Prostate gland (tissue), 2 donors: ENCODE data around the gene CRBN.

Experiments used
- POLR2AphosphoS5 ChIP-seq: sonication (generic); formaldehyde crosslinking; IDR thresholded peaks from one replicate; pipeline ENCODE4 v1.6.1; 2017; ENCODE audit warnings: antibody characterized with exemption
- TF ChIP-seq, protein P1 (sequence below), 4 experiments: fragments of 200-600 bp in 2 of 4; fragments of 450-650 bp in 2 of 4; sonication (generic) in 2 of 4; IDR thresholded peaks; 1 replicate in 3 of 4; 2 replicates in 1 of 4; pipeline ENCODE4 v1.5.1; 2016 to 2019; ENCODE audit warnings: antibody characterized with exemption in 4 of 4, mild to moderate bottlenecking in 2 of 4, moderate library complexity in 2 of 4

DNA sequence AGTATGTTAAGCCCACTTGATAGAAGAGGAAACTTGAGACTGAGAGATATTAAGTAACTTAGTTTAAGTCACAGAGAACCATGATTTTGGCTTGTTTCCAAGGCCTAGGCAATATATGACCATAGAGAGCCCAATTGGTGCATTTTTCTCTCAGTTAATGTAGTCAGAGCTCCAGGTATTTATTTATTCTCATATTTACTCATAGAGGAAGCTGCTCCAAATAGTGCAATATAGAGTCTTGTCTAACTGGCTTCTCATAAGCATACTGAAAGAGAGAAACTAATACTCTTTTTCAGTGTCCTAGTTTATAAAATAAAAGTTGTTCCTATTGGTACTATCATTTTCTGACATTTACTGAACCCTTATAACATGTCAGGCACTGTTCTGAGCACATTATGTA, 37.6 kb downstream of the CRBN start:
- TF ChIP-seq POLR2AphosphoS5, result no peak
- TF ChIP-seq, protein P1, sequence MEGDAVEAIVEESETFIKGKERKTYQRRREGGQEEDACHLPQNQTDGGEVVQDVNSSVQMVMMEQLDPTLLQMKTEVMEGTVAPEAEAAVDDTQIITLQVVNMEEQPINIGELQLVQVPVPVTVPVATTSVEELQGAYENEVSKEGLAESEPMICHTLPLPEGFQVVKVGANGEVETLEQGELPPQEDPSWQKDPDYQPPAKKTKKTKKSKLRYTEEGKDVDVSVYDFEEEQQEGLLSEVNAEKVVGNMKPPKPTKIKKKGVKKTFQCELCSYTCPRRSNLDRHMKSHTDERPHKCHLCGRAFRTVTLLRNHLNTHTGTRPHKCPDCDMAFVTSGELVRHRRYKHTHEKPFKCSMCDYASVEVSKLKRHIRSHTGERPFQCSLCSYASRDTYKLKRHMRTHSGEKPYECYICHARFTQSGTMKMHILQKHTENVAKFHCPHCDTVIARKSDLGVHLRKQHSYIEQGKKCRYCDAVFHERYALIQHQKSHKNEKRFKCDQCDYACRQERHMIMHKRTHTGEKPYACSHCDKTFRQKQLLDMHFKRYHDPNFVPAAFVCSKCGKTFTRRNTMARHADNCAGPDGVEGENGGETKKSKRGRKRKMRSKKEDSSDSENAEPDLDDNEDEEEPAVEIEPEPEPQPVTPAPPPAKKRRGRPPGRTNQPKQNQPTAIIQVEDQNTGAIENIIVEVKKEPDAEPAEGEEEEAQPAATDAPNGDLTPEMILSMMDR (IDR thresholded peaks at IDR 0.05), result no peak
